Colonic mucosa (tissue), 4 donors: ENCODE data around the gene HOTAIR. TPM values are rescaled to one million over a fixed set of nuclear protein-coding genes. Genes with fewer than 3 reads are reported as not detected.

Experiments used
- DNase-seq: peaks from one replicate; pipeline ENCODE4 v3.0.0-alpha.2; 2020
- H3K27ac ChIP-seq: fragments of 200-600 bp; one replicate; pipeline ENCODE4 v1.8.0; 2021
- H3K27me3 ChIP-seq: fragments of 200-600 bp; one replicate; pipeline ENCODE4 v1.8.0; 2021
- H3K36me3 ChIP-seq: fragments of 200-600 bp; one replicate; pipeline ENCODE4 v1.8.0; 2021
- H3K4me1 ChIP-seq: fragments of 200-600 bp; one replicate; pipeline ENCODE4 v1.8.0; 2021; ENCODE audit warnings: mild to moderate bottlenecking
- H3K4me3 ChIP-seq: fragments of 200-600 bp; one replicate; pipeline ENCODE4 v1.8.0; 2021
- H3K9ac ChIP-seq, 2 donors: one replicate each; pipeline ENCODE4 v1.7.0; 2013; ENCODE audit warnings: control low read depth in 2 of 2, low read depth in 2 of 2, low read length in 2 of 2
- H3K9me3 ChIP-seq: fragments of 200-600 bp; one replicate; pipeline ENCODE4 v1.8.0; 2021
- intact Hi-C: fragments of 100-400 bp; cut with DNase I; formaldehyde crosslinking; loops from one replicate; pipeline ENCODE4 v1.14.1; 2022
- total RNA-seq, 2 donors: library from RNA; stranded (reverse); fragmentation: NEBNext Ultra II Directional in 1 of 2; extraction: Animal tissue kit (Norgen Biotek cat#: 25700) in 1 of 2; gene quantifications; one replicate each; pipeline ENCODE4 v1.2.1, GENCODE V29; 2021
- TF ChIP-seq, protein P1 (sequence below): fragments of 200-600 bp; IDR thresholded peaks from one replicate; pipeline ENCODE4 v1.8.0; 2022; ENCODE audit warnings: antibody characterized with exemption, mild to moderate bottlenecking
- donor health status: healthy.
- donor health status: DM: no; HTN: no; CAD: no.
- donor health status: DM: no; HTN: no; CAD: no.

HOTAIR gene
- total RNA-seq, 2 donors from 2014 or later: not detected

DNA sequence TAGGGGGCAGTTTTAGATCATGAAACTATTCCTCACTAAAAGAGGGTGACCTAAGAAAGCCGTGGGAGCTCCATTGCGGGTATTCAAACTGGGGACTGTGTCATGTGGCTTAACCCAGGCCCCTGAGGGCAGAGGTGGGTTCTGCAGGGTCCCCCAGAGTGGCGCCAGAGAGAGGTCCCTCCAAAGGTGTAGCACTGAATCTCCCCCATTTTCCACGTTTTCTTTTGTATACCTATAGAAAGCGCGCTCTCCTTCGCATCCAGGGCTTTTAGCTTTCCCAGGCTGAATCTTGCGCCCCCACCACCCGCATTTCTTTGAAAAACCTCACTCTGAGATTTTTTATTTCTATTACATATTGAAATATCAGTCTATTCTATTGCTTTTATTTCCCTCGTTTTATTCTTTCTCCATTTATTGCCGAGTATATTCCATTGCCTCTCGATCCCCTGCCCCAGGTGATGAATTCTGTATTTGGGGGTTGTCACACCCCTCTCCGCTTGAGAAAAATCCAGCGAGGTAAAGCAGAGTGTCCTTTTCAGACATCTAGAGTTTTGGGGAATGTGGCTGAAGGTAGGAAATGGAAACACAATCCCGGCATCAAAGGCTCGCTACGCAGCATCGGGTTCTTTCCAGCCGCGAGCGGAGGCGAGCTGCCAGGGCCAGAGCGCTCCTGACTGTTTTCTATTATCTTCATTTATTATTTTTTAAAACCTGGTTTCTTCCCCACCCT lies 37.0 kb downstream of the HOTAIR start:
- Histone ChIP-seq H3K4me3 (no peak overlapping the region), H3K36me3 (no peaks in the 10 kb centered on the region), H3K9me3 (no peaks in the 10 kb centered on the region), H3K27me3 (peaks cover 87% of the 10 kb centered on the region), H3K9ac (no peak overlapping the region), H3K4me1 (no peaks in the 10 kb centered on the region), H3K27ac (no peak overlapping the region)
- TF ChIP-seq, protein P1, sequence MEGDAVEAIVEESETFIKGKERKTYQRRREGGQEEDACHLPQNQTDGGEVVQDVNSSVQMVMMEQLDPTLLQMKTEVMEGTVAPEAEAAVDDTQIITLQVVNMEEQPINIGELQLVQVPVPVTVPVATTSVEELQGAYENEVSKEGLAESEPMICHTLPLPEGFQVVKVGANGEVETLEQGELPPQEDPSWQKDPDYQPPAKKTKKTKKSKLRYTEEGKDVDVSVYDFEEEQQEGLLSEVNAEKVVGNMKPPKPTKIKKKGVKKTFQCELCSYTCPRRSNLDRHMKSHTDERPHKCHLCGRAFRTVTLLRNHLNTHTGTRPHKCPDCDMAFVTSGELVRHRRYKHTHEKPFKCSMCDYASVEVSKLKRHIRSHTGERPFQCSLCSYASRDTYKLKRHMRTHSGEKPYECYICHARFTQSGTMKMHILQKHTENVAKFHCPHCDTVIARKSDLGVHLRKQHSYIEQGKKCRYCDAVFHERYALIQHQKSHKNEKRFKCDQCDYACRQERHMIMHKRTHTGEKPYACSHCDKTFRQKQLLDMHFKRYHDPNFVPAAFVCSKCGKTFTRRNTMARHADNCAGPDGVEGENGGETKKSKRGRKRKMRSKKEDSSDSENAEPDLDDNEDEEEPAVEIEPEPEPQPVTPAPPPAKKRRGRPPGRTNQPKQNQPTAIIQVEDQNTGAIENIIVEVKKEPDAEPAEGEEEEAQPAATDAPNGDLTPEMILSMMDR: no peak
- DNase-seq: no peak
- intact Hi-C loops: no loop called here

GRCh38 chr12:53937099-53937498 lies 37.7 kb downstream of the HOTAIR start:
- peaks cover 88% of the 10 kb centered on the region for H3K27me3 ChIP-seq
- intact Hi-C loops: no loop called here
- no peaks in the 10 kb centered on the region for H3K36me3 ChIP-seq
- H3K4me3 ChIP-seq: no peak overlapping the region
- TF ChIP-seq, protein P1: no peak
- H3K4me1 ChIP-seq: no peaks in the 10 kb centered on the region
- no peaks in the 10 kb centered on the region for H3K9me3 ChIP-seq
- no peak overlapping the region for H3K27ac ChIP-seq
- no peak for DNase-seq
- no peak overlapping the region for H3K9ac ChIP-seq

- TF ChIP-seq, protein P1: no peak
- no peaks in the 10 kb centered on the region for H3K4me1 ChIP-seq
- no peak for DNase-seq
- H3K9me3 ChIP-seq: no peaks in the 10 kb centered on the region
- H3K27me3 ChIP-seq: peaks cover 97% of the 10 kb centered on the region
- no peak overlapping the region for H3K9ac ChIP-seq
- no peak overlapping the region for H3K27ac ChIP-seq
- no peak overlapping the region for H3K4me3 ChIP-seq
- H3K36me3 ChIP-seq: no peaks in the 10 kb centered on the region
- intact Hi-C loops: no loop called here
Observed at GRCh38 chr12:53935383-53936341, 39.1 kb downstream of the HOTAIR start.

- Histone ChIP-seq H3K27ac (no peak overlapping the region), H3K27me3 (peaks cover 99% of the 10 kb centered on the region), H3K4me3 (no peak overlapping the region), H3K4me1 (no peaks in the 10 kb centered on the region), H3K36me3 (no peaks in the 10 kb centered on the region), H3K9ac (no peak overlapping the region), H3K9me3 (no peaks in the 10 kb centered on the region)
- intact Hi-C loops: no loop called here
- no peak for DNase-seq
- TF ChIP-seq, protein P1: no peak
Observed at GRCh38 chr12:53932915-53933314, 41.8 kb downstream of the HOTAIR start.

DNA sequence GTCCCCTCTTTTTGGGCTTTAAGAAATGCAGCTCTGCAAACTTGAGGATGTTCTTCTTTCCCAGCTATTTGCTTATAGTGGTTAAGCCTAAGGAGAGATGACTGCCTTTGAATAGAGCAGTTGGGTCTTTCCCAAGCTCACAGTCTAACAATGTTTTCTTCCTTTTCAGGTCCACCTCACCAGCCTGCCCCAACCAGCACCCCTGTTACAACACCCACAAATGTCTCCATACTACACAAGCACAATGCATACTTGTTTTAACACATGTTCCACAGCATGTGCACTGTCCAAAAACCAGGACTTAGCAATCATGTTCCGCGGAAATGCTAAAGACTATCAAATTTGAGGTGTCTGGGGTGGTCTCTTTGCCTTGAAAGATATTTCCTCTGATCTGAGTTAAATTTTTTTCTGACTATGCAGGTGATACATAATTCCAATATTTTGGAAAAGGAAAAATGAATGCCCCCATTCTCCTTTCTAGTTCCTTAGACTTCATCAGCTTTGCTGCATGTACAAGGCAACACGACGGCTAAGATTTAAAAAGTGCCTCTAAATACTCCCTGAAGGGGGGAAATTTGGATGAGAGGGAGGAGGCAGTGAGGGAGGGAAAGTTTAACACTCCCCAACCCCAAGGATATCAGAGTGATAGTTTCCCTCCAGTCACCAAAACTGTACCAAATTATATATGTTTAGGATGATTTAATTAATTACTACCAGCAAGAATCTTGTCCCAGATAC lies 42.7 kb downstream of the HOTAIR start:
- intact Hi-C loops: no loop called here

More for the DNA sequence above, 42.7 kb downstream of the HOTAIR start:
- no peaks in the 10 kb centered on the region for H3K36me3 ChIP-seq
- no peak overlapping the region for H3K9ac ChIP-seq
- H3K4me3 ChIP-seq: no peak overlapping the region
- peaks cover 99% of the 10 kb centered on the region for H3K27me3 ChIP-seq
- no peaks in the 10 kb centered on the region for H3K9me3 ChIP-seq
- no peak overlapping the region for H3K27ac ChIP-seq
- no peak for DNase-seq
- H3K4me1 ChIP-seq: no peaks in the 10 kb centered on the region
- TF ChIP-seq, protein P1: no peak
